Inflammatory macrophage treated with lipopolysaccharide for 1 hour (primary cell): ENCODE measurements around the gene CGNL1.

Experiments
- DNase-seq, 2 donors: peaks; one replicate each; pipeline ENCODE4 v3.0.0-alpha.2; 2020 to 2022

CGNL1 gene, protein sequence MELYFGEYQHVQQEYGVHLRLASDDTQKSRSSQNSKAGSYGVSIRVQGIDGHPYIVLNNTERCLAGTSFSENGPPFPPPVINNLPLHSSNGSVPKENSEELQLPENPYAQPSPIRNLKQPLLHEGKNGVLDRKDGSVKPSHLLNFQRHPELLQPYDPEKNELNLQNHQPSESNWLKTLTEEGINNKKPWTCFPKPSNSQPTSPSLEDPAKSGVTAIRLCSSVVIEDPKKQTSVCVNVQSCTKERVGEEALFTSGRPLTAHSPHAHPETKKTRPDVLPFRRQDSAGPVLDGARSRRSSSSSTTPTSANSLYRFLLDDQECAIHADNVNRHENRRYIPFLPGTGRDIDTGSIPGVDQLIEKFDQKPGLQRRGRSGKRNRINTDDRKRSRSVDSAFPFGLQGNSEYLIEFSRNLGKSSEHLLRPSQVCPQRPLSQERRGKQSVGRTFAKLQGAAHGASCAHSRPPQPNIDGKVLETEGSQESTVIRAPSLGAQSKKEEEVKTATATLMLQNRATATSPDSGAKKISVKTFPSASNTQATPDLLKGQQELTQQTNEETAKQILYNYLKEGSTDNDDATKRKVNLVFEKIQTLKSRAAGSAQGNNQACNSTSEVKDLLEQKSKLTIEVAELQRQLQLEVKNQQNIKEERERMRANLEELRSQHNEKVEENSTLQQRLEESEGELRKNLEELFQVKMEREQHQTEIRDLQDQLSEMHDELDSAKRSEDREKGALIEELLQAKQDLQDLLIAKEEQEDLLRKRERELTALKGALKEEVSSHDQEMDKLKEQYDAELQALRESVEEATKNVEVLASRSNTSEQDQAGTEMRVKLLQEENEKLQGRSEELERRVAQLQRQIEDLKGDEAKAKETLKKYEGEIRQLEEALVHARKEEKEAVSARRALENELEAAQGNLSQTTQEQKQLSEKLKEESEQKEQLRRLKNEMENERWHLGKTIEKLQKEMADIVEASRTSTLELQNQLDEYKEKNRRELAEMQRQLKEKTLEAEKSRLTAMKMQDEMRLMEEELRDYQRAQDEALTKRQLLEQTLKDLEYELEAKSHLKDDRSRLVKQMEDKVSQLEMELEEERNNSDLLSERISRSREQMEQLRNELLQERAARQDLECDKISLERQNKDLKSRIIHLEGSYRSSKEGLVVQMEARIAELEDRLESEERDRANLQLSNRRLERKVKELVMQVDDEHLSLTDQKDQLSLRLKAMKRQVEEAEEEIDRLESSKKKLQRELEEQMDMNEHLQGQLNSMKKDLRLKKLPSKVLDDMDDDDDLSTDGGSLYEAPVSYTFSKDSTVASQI

DNA sequence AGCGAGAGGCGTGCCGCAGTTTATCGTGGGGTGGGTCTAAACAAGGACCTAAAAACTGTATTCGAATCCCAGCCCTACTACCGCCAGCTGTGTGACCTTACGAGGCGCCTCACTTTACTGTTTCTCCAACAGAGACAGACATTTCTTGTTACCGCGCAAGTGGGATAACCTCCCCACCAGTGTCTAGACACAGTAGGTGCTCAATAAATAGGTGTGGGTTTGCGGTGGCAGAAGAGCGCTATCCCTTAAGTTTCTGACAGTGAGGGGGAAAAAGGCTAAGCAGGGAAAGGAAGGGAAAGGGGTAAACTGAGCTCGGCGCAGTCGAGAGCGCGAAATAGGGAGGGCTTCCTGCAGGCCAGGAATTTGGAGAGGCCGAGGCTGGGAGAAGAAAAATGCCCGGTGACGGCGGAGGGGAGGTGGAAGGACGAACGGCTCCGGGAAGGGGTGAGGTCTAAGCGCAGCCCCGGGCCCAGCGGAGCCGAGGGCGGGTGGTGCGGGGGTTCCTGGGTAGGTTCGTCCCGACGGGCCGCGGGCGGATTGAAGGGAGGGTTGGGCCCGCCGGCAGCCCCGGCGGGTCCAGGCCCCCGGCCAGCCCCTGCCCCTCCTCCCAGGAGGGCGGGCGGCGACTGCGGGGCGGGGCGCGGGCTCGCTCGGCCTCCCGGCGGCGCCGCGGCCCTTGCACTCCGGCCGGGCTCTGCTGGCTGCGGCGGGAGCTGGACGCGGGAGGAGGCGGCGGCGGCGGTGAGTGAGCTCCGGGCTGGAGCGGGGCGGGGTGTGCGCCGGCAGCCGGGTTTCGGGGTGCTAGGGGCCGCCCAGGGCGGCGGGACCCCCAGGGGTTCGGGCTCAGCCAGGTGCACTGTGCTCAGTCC lies at the start of gene CGNL1:
CGNL1 (plus strand) TSS at position 679 of the 869 bp plus-strand sequence. CDS start 61,495 bp downstream, outside the sequence.
- DNase-seq, result no peak

GRCh38 chr15:57327985-57328471 lies 48.3 kb upstream of the CGNL1 start:
- no peak for DNase-seq

GRCh38 chr15:57328479-57328878 lies 47.8 kb upstream of the CGNL1 start:
- DNase-seq, result no peak

DNA sequence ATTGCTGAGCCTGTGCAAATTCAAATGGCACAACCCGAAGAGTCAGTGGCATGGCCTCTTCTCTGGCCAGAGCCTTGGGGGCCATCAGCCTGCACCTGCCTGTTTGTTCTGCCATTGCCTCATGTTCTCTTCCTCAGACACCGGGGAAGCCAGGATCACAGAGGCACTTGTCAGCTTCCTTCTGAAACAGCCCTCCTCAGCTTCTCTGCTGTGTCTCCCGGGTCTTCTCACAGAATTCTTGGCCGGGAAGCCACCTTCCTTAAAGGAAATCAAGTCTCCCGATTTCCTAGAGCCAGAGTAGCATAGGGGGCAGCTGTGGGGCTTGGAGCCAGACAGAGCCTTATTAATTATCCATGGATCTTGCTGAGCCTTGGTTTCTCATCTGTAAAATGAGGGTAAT lies 47.4 kb upstream of the CGNL1 start:
- no peak for DNase-seq

DNA sequence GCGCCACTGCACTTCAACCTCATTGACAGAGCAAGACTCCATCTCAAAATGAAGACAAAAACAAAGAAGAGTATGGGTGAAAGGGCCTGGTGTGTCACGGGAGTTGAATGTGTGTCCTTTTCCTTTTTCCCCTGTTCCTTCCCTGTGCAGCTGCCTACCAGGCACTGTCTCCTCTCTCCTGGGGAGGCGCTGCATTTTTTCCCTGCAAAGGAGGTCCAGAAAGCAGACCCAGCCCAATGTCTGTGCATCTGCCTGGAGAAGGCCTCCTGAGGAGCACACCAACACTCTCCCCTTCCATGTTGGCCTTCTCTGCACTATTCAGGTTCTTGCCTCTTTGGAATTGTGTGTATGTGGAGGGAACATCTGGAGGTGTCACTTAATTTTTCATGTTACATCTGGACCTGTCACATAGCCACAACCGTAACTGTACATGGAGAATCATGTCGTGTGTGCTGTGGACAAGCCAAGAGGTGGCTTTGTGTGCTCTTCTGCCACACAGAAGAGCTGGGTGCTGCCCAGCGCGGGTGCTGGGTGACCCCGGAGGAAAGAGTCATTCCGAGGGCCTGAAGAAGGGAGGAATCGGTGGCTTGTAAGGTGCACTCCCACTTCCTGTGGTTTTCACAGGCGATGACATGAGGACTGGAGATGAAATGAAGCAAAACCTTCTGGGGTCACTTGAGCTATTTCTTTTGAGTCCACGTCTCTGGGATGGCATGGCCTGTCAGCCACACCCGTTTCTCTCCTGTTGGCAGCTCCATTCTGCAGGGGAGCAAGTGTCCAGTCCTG lies 46.5 kb upstream of the CGNL1 start:
- DNase-seq, result no peak

- DNase-seq, result no peak
Observed at GRCh38 chr15:57330619-57331340, 45.5 kb upstream of the CGNL1 start.

DNA sequence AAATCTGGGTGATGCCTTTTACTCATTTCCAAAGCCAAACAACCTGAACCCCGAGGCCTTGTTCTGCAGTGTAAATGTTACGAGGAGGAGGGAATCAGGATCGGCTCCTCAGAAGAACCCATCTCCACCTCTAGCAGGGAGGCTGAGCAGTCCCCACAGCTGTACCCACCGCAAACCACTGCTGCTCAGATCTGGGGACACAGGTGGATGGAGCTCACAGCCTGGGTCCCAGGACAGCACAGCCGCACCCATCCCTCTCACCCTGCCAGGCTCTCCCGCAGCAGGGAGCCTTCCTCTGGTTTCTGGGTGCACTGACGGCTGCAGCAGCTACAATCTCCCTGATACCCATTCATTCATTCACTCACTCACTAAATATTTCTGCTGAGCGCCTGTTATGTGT lies 44.0 kb upstream of the CGNL1 start:
- no peak for DNase-seq

DNA sequence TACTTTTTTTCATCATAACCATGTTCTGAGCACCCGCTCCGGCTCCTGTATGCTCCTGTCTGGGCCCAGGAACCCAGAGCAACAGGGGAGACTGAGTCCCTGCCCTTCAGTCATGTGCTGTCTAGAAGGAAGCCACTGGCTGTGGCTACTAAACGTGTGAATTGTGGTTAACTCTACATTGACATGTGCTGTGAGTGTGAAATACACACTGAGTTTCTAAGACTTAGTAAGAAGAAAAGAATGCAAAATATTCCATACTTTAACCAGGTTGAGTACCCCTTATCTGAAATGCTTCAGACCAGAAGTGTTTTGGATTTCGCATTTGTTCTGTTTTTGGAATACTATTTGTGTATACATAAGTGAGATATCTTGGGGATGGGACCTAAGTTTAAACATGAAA lies 42.8 kb upstream of the CGNL1 start:
- DNase-seq, result no peak

GRCh38 chr15:57334257-57334656 lies 42.0 kb upstream of the CGNL1 start:
- DNase-seq, result no peak

GRCh38 chr15:57335293-57335715 lies 41.0 kb upstream of the CGNL1 start:
- DNase-seq, result no peak

DNA sequence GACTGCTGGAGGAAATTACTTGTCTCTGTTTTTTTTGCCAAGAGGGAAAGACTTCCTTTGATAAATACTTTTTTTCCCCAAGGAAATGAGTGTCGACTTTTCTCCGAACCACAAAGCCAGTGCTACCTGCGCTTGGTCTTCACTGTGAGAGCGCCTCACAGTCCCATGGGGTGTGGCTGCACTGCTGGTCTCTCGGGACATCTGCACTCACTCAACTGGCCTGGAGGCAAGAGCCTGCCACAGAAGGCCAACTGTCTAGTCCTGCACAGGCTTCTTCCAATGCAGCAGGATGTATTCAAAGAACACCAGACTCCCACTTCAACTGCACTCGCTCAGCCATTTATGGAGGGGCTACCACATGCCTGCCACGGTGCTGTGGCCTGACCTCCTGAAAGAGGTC lies 40.6 kb upstream of the CGNL1 start:
- DNase-seq, result no peak

GRCh38 chr15:57337868-57338411 lies 38.4 kb upstream of the CGNL1 start:
- DNase-seq, result peak; percentile 14 to 15

DNA sequence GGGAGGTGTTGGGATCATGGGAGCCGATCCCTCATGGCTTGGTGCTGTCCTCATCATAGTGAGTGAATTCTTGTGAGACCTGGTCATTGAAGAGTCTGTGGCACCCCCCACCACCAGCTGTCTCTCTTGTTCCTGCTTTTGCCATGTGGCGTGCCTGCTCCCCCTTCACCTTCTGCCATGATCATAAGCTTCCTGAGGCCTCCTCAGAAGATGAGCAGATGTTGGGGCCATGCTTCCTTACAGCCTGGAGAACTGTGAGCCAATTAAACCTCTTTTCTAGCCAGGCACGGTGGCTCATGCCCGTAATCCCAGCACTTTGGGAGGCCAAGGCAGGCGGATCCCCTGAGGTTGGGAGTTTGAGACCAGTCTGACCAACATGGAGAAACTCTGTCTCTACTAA lies 37.0 kb upstream of the CGNL1 start:
- DNase-seq, result no peak

DNA sequence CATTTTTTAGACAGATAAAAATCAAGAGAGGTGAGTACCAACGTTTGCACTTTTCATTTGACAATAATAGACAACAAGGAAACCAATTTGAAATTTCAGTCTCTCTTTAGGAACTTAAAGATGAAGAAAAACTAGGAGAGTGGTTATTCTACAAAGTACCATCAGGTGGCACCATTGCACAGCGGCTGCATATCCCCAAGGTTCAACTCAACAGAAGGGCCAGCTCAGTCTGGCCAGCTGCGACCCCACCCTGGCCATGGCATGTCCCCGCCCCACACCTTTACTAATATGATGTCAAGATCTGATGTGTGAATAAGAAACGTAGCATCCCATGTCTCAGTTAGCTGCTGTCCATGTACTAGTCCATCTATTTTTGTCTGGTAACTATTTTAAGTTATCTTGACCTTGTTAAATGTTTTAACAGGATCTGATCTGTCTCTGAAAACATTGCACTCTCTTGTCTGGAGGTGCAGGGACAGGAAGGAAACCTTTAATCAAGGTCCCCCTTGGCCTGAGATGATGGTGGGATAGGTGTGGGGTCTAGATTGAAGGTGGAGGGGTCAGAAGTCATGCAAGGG lies 35.5 kb upstream of the CGNL1 start:
- DNase-seq, result peak; percentile 37 to 74

DNA sequence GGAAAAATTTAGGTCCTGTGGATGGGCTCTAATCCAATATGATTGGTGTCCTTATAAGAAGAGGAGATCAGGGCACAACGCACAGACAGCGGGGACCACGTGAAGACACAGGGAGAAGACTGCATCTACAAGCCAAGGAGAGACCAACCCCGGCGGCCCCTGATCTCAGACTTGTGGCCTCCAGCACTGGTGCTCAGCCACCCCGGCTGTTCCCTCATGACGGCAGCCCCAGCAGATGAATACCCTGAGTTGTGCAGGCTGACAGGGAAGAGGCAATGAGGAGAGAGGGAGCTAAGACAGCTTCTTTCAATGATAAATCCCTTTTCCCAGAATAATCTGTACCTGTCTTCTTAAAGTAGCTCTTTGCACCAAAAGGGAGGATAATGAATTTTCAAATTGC lies 33.3 kb upstream of the CGNL1 start:
- DNase-seq, result no peak

GRCh38 chr15:57343498-57343897 lies 32.8 kb upstream of the CGNL1 start:
- DNase-seq, result no peak

GRCh38 chr15:57344282-57344681 lies 32.0 kb upstream of the CGNL1 start:
- no peak for DNase-seq

GRCh38 chr15:57345584-57345983 lies 30.7 kb upstream of the CGNL1 start:
- DNase-seq, result no peak

DNA sequence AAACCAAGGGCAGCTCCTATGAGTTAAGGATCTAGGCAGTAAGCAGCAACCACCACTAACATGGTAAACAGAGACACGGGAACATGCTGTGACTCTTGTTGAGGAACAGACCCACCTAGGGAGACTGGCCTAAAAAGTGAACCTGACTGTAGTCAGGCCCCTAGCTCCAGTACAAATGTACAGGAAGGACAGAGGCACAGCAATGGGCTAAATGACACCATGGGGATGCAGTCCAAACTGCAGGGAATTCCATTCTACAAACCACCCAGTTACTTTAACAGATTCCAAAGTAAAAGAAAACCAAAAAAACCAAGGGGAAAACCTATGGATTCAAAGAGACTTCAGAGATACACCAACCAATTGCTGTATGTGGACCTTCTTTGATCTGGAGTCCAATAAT lies 28.2 kb upstream of the CGNL1 start:
- no peak for DNase-seq
